Urothelium cell line (cell line): ENCODE data around the gene CLTC.

Source experiments
- DNase-seq: peaks from one replicate; pipeline ENCODE4 v3.0.0; 2011; ENCODE audit warnings: low spot score, mixed read lengths
- FAIRE-seq: peaks from 2 replicates; lab custom pipeline; 2011; peaks lifted over from hg19 to GRCh38; lab: Jason Lieb, UNC

CLTC gene

DNA sequence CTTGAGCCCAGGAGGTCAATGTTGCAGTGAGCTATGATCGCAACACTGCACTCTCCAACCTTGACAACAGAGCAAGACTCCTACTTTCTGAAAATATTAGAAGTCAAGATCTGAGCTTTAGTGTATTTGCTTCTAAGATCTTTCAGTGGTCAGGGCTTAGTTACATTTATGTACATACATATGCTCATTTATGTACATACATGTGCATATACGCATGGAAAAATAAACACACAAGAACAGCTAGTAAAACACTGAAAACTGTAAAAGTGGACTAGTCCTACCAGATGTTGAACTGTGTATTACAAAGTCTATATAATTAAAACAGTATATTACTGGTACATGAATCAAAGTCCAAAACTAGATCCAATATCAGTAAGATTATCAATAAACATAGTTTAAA lies 59.2 kb downstream of the CLTC start:
- FAIRE-seq, result no peak

DNA sequence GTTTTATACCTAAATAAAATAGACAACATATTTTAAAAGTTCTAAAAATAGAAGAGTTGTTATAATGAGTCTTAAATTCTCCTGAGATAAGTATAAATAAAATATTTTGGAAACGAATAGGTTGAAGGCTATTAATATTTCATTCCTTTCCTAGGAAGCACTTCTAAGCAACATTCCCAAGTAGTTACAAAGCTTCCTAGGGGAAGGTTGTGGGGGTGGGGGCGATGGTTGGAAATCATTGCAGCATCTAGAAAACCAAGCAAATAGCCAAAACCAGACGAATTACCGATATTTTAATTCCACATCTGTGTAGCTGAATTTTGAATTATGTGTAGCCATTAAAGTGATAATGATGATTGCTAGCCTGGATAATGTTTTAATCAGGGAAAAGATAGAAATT lies 60.6 kb downstream of the CLTC start:
- FAIRE-seq, result no peak

More for the DNA sequence above, 59.2 kb downstream of the CLTC start:
- no peak for DNase-seq

GRCh38 chr17:59683283-59683682 lies 63.6 kb downstream of the CLTC start:
- no peak for FAIRE-seq
- no peak for DNase-seq

More for the DNA sequence above, 60.6 kb downstream of the CLTC start:
- DNase-seq, result no peak

GRCh38 chr17:59684967-59685366 lies 65.3 kb downstream of the CLTC start:
- no peak for FAIRE-seq
- no peak for DNase-seq

DNA sequence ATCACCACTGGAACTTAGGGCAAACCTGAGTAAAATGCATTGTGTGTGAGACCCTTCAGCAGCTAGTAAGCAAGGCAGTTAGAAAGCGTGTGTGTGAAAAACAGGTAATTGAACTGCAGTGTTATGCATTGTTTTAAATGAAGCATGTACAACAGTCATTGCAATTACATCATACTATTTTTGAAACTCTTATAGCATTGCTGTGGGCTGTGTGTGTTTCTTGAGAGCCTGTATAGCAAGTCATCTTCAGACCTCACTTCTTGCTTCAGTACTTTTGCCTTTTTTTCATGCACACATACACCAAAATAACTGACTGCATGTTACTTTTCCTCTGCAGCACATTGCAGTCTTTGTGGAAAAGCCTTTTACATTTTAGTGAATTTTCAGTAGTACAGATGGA lies 68.3 kb downstream of the CLTC start:
- FAIRE-seq (no peak), DNase-seq (no peak)

GRCh38 chr17:59688496-59688895 lies 68.8 kb downstream of the CLTC start:
- DNase-seq (no peak), FAIRE-seq (no peak)

- FAIRE-seq, result no peak
- DNase-seq, result no peak
These were observed 73.9 kb downstream of the CLTC start for GRCh38 chr17:59693582-59693981.

- FAIRE-seq (no peak), DNase-seq (no peak)
These were observed 74.6 kb downstream of the CLTC start for GRCh38 chr17:59694344-59694743.

DNA sequence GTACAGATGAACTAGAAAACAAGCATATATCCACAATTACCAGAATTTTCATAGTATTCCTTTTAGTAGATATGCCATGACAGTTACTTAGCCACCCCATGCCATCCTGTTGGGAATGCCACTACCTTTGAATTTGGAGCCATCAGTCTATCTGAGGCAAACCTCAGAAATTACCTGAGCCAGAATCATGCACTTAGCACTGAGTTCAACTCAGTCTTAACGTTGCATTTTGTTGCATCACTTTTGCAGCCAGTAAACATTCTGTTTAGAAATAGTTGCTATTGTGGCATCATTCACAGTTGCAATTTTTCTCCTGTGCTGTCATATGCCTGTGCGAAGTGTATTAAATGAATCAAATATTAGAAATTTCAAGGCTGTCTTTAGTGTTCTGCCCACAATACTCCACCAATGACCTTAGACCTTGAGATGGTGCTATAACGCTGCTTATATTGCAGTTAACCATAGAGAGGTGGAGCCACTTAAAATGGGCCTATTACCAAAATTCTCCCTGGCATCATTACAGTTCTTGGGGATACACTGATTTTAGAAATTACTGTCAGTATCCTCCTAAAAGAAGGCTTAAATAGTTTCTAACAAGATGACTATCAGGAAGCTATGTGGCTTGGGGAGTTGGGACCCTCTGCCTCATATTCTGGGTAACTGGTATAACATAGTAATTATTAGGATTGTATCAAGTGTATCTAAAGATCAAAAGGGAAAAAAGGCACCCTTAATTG lies 76.4 kb downstream of the CLTC start:
- DNase-seq (no peak), FAIRE-seq (no peak)

DNA sequence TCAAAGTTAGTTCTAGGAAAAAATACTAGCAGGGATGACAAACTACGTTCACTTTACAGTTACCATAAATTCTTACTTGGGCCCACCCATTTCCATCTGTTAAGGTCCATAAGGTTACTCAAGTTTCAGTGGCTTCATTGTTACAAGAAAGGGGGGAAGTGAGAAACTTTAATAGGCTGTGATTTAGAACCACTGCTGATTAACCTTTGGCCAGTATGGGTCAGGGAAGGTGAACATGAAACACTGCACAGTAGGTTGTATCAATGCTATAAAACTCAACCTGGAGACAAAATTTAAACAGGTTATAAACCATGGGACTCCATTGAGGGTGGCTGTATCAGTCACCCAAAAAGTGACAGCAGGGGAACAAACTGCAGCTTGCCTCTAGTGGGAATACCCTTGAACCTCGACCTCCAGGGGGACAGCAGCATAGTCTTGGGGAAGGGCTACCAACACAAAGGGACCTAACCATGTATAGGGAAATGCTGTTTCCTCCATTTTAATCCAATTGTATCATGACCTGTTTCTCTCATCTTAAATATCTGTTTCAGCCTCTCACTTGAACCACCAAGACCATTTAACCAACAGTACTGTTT lies 77.1 kb downstream of the CLTC start:
- DNase-seq (no peak), FAIRE-seq (no peak)

DNA sequence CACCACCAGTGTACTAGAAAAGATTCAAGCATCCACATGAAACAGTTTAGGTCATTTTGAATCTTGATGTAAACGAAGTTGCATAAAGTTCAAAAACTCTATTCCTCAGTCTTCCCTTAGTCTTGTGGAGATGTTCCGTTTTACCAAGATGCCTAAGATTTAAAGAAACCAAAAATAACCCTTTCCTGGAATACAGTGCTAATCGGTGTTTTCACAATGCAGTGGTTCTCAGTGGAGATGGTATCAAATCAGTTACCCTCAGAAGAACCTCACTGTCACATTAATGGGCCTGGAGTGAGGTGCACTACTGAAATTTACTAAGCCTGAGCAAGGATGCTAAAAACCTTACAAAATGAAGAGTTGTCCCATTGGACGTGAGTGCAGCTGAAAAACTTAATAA lies 78.4 kb downstream of the CLTC start:
- FAIRE-seq, result no peak

DNA sequence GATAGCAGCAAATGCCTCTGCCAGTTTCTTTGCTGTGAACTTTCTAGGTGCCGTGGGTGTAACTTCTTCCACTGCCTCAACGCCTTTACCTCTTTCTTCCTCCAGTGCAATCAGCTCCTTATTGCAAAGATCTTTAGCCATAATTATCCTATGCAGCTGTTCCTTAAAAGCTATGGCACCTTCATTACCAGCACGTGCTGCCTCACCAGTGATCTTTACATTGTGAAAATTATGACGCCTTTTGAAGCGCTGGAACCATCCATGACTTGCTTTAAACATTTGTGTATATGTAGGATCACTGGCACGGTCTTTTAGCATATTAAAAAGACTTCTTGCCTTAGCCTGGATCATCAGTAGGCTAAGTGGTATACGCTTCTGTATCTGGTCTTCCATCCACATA lies 79.5 kb downstream of the CLTC start:
- FAIRE-seq (no peak), DNase-seq (no peak)

More for the DNA sequence above, 78.4 kb downstream of the CLTC start:
- DNase-seq, result no peak

GRCh38 chr17:59699786-59700185 lies 80.1 kb downstream of the CLTC start:
- DNase-seq (no peak), FAIRE-seq (no peak)

GRCh38 chr17:59702304-59702703 lies 82.6 kb downstream of the CLTC start:
- DNase-seq, result no peak
- no peak for FAIRE-seq

DNA sequence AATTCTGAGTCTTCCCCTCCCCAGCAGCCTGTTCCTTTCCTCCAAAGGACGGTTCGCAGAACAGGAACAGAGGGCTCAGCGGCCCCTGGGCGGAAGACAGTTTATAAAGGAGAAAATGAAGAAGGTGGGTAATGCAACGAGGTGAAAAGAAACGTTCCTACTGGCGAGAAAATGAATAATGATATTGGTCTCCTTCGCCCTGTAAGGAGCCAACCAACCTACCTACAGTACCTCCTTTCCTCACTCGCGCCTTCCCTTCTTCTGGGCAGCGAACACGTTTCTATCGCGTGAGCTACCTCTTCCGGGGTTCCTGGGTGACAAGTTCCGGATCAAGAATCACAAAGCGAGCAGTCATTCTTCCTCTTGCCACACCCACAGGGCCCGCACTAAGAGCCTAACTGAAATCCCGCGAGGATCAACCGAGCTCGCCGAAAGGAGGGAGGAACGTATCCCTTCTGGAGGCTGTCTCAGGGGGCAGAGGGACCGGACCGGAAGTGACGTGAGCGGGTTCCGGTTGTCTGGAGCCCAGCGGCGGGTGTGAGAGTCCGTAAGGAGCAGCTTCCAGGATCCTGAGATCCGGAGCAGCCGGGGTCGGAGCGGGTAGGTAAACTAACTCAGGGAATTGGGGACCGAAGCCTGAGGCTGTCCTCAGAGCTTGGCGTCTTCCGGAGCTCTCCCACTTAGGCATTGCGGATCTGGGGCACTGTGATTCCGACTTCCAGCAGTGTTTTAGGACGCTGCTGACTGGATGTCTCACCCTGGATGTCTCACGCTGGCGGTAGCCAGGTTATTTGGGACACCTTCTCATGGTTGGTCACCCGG lies 87.7 kb downstream of the CLTC start, which contains the start of the genes PTRH2 and VMP1:
Gene PTRH2 (minus strand): TSS at position 282 of the 822 bp plus-strand sequence. CDS start 9,452 bp downstream, outside the sequence.
Gene VMP1 (plus strand): TSS at position 506 of the 822 bp plus-strand sequence. CDS start 23,793 bp downstream, outside the sequence.
- FAIRE-seq (peak; percentile 83), DNase-seq (peak; percentile 100)

- DNase-seq, result no peak
- FAIRE-seq, result no peak
These were observed 88.3 kb downstream of the CLTC start for GRCh38 chr17:59707971-59708430.

DNA sequence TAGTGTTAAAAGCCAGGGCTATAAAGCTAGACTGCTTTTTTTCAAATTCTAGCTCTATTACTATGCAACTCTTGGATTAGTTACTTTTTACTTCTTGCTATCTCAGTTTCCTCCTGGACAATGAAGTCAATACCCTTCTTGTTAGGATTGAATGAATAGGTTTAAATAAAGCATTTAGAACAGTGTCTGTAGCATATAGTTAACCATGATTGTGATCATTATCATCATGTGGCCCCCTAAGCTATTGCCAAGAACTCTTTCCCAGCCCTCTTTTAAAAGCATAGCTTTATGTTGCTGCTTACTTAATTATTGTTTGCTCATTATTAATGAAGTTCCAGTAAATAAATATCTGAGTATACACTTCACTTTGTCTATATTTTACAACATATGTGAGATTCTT lies 92.2 kb downstream of the CLTC start:
- FAIRE-seq, result no peak

DNA sequence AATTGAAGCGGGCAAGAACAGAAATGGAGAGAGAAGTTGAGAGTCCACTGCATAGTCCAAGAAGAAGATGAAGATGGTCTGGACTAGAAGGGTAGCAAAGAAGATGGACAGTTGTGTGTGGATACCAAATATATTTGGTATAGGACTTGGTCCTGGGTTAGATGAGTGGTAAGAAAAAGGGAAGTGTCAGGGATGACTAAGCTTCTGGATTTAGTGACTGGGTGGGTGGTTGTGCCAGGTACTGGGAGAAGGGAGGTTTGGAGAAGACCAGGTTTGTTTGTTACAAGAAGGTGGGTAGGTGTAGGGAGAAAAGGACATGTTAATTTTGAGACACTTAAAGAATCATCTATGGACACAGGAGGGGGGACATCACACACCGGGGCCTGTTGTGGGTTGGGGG lies 93.2 kb downstream of the CLTC start:
- DNase-seq (no peak), FAIRE-seq (no peak)

More for the DNA sequence above, 92.2 kb downstream of the CLTC start:
- DNase-seq, result no peak

- no peak for DNase-seq
- no peak for FAIRE-seq
These were observed 94.6 kb downstream of the CLTC start for GRCh38 chr17:59714255-59714654.

DNA sequence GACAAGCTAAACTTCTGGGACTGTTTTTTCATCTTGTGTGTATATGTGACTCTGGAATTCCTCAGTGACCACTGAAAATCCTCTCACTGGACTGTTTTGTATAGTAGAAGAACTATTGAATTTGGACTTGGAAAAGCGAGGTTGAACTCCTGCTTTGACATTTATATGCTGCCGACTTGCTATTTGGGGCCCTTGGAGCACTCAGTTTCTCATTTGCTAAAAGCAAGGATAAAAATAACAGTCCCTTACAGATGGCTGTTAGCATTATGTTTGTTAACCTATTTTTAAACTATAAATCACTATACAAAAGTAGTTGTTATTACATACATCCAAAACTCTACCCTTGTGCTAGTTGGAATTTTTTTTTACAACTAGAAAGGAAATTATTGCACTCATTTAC lies 96.7 kb downstream of the CLTC start:
- no peak for FAIRE-seq
- no peak for DNase-seq

DNA sequence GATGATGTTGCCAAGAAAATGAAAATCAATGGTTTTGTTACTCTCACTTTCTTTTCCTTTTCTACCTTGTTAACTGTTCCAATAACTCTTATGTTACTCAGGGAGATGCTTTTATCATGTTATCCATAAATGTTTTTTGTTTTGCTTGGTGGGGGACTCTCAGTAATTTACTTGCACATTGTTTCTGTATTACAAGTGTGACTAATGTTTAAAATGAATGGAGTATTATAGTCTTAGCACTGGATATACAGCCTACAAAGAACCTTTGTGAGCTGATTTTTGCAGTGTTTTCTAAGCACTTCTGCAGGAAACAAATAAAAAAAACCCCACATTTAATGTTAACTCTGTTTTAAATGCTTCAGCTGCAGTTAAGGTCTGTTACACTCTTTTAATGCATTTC lies 99.8 kb downstream of the CLTC start:
- no peak for FAIRE-seq
- no peak for DNase-seq
